WTC11 (cell line): ENCODE measurements around the gene MRGPRF. TPM values are rescaled to one million over a fixed set of nuclear protein-coding genes. Genes with fewer than 3 reads are reported as not detected.

Experiments used
- ATAC-seq: fragments of 200-7000 bp; cut with Tn5 transposase; 2 replicates; pipeline ENCODE4 v1.10.0; 2021; ENCODE audit warnings: mild to moderate bottlenecking, moderate library complexity
- CTCF ChIA-PET: fragments of 300-600 bp; sonication (Branson Sonifier 250); formaldehyde crosslinking; loops from one replicate; lab custom pipeline; 2021; ENCODE audit warnings: antibody characterized with exemption; lab: Charles Lee
- POLR2A ChIA-PET: fragments of 350-600 bp; sonication (Branson Sonifier 250); formaldehyde crosslinking; loops from one replicate; lab custom pipeline; 2021; ENCODE audit warnings: antibody characterized with exemption; lab: Charles Lee
- DNase-seq: peaks from one replicate; pipeline ENCODE4 v3.0.0; 2021; ENCODE audit warnings: low spot score
- H3K27ac Mint-ChIP-seq: 2 replicates; pipeline ENCODE4 v1.8.0; 2021; ENCODE audit warnings: mixed read lengths
- H3K27me3 Mint-ChIP-seq: 2 replicates; pipeline ENCODE4 v1.8.0; 2021; ENCODE audit warnings: low read depth, mild to moderate bottlenecking, moderate library complexity, mixed read lengths
- H3K36me3 Mint-ChIP-seq: 2 replicates; pipeline ENCODE4 v1.8.0; 2021; ENCODE audit warnings: mixed read lengths
- H3K4me1 Mint-ChIP-seq: 2 replicates; pipeline ENCODE4 v1.8.0; 2022; ENCODE audit warnings: mixed read lengths
- H3K4me3 Mint-ChIP-seq: 2 replicates; pipeline ENCODE4 v1.8.0; 2021; ENCODE audit warnings: mild to moderate bottlenecking, moderate library complexity, mixed read lengths
- H3K9me3 Mint-ChIP-seq: 2 replicates; pipeline ENCODE4 v1.8.0; 2021; ENCODE audit warnings: mixed read lengths
- ARID4B ChIP-seq: sonication (generic); formaldehyde crosslinking; IDR thresholded peaks from 2 replicates; pipeline ENCODE4 v1.8.0; 2023; ENCODE audit warnings: missing genetic modification reagents, mild to moderate bottlenecking, borderline replicate concordance
- ATF1 ChIP-seq: sonication (generic); formaldehyde crosslinking; IDR thresholded peaks from 2 replicates; pipeline ENCODE4 v1.8.1; 2023; ENCODE audit warnings: mild to moderate bottlenecking, moderate library complexity, missing genetic modification reagents
- ATF3 ChIP-seq: sonication (generic); formaldehyde crosslinking; conservative IDR thresholded peaks from 2 replicates; pipeline ENCODE4 v1.8.1; 2022; ENCODE audit warnings: mild to moderate bottlenecking, missing genetic modification reagents
- CTCF ChIP-seq: fragments of 200-600 bp; IDR thresholded peaks from 2 replicates; pipeline ENCODE4 v1.8.0; 2022; ENCODE audit warnings: antibody characterized with exemption
- FOXP4 ChIP-seq: sonication (generic); formaldehyde crosslinking; IDR thresholded peaks from 2 replicates; pipeline ENCODE4 v1.8.0; 2022; ENCODE audit warnings: mild to moderate bottlenecking, missing genetic modification reagents
- GTF2I ChIP-seq: fragments of 250-450 bp; sonication (Bioruptor Pico); conservative IDR thresholded peaks from 2 replicates; pipeline ENCODE4 v1.4.0; 2021; ENCODE audit warnings: mild to moderate bottlenecking
- IRF2 ChIP-seq: sonication (generic); formaldehyde crosslinking; IDR thresholded peaks from 2 replicates; pipeline ENCODE4 v1.8.0; 2022; ENCODE audit warnings: low read depth, missing genetic modification reagents, borderline replicate concordance
- MXD4 ChIP-seq: fragments of 250-450 bp; sonication (Bioruptor Pico); IDR thresholded peaks from 2 replicates; pipeline ENCODE4 v1.8.0; 2021; ENCODE audit warnings: mild to moderate bottlenecking, moderate library complexity, borderline replicate concordance
- SMAD4 ChIP-seq: sonication (generic); formaldehyde crosslinking; IDR thresholded peaks from 2 replicates; pipeline ENCODE4 v1.8.0; 2022; ENCODE audit warnings: mild to moderate bottlenecking, missing genetic modification reagents
- TEAD4 ChIP-seq: sonication (generic); formaldehyde crosslinking; IDR thresholded peaks from 2 replicates; pipeline ENCODE4 v1.8.0; 2022; ENCODE audit warnings: mild to moderate bottlenecking, missing genetic modification reagents
- USF2 ChIP-seq: sonication (generic); formaldehyde crosslinking; IDR thresholded peaks from 2 replicates; pipeline ENCODE4 v1.8.1; 2023; ENCODE audit warnings: mild to moderate bottlenecking, missing genetic modification reagents, moderate library complexity
- ZNF232 ChIP-seq: sonication (generic); formaldehyde crosslinking; IDR thresholded peaks from 2 replicates; pipeline ENCODE4 v1.8.0; 2022; ENCODE audit warnings: mild to moderate bottlenecking, missing genetic modification reagents
- ZNF281 ChIP-seq: sonication (generic); formaldehyde crosslinking; IDR thresholded peaks from 2 replicates; pipeline ENCODE4 v1.8.0; 2023; ENCODE audit warnings: mild to moderate bottlenecking, missing genetic modification reagents
- ZNF423 ChIP-seq: fragments of 250-450 bp; sonication (Bioruptor Pico); IDR thresholded peaks from 2 replicates; pipeline ENCODE4 v2.1.2; 2022; ENCODE audit warnings: mild to moderate bottlenecking, moderate library complexity
- ZNF512 ChIP-seq: sonication (generic); formaldehyde crosslinking; IDR thresholded peaks from 2 replicates; pipeline ENCODE4 v1.8.1; 2022; ENCODE audit warnings: missing genetic modification reagents, borderline replicate concordance
- ZNF532 ChIP-seq: fragments of 250-450 bp; sonication (Bioruptor Pico); IDR thresholded peaks from 2 replicates; pipeline ENCODE4 v1.9.0; 2021; ENCODE audit warnings: mild to moderate bottlenecking, borderline replicate concordance
- ZSCAN18 ChIP-seq: fragments of 250-450 bp; sonication (Bioruptor Pico); IDR thresholded peaks from 2 replicates; pipeline ENCODE4 v2.1.2; 2022; ENCODE audit warnings: mild to moderate bottlenecking, moderate library complexity
- total RNA-seq: library from RNA; stranded (reverse); gene quantifications from 3 replicates; pipeline ENCODE4 v1.2.3, GENCODE V29; 2021

The MRGPRF gene
- total RNA-seq, 1 experiment from 2014 or later, result 3.8 TPM

- no peak for TF ChIP-seq ZNF532
- TF ChIP-seq ATF1 (CRISPR knock-in tag), result no peak
- TF ChIP-seq GTF2I, result no peak
- no peak for TF ChIP-seq ARID4B (CRISPR knock-in tag)
- TF ChIP-seq USF2, result no peak
- TF ChIP-seq TEAD4 (CRISPR knock-in tag), result no peak
- TF ChIP-seq ATF3, result no peak
- TF ChIP-seq IRF2 (CRISPR knock-in tag), result no peak
- no peak for TF ChIP-seq CTCF
- no peak for TF ChIP-seq ZSCAN18
- no peak for TF ChIP-seq FOXP4 (CRISPR knock-in tag)
- no peak for TF ChIP-seq ZNF232
- TF ChIP-seq ZNF512 (CRISPR knock-in tag), result no peak
- no peak for TF ChIP-seq ZNF281 (CRISPR knock-in tag)
- no peak for TF ChIP-seq SMAD4 (CRISPR knock-in tag)
- TF ChIP-seq MXD4 (CRISPR knock-in tag), result no peak
- no peak for TF ChIP-seq ZNF423 (CRISPR knock-in tag)
- no peak overlapping the region for H3K4me3 Mint-ChIP-seq
- H3K27ac Mint-ChIP-seq, result no peak overlapping the region
- ATAC-seq (no peak), DNase-seq (no peak)
- H3K9me3 Mint-ChIP-seq, result peaks cover 23% of the 10 kb centered on the region
- 0 out of 2 replicates have a peak, but pooled peaks cover 8% of the 10 kb centered on the region for H3K36me3 Mint-ChIP-seq
- peaks cover 6% of the 10 kb centered on the region for H3K4me1 Mint-ChIP-seq
- ChIA-PET CTCF (no interaction called here), POLR2A (no interaction called here)
- peaks cover 4% of the 10 kb centered on the region; the same call in 1 of the 2 replicates for H3K27me3 Mint-ChIP-seq
Measured at GRCh38 chr11:68982134-68982533, 30.9 kb downstream of the MRGPRF start.
